LNCaP clone FGC (cell line): ENCODE data around the gene PRKD2.
A peak's percentile ranks its signal among the peaks of the same experiment; 100 is the strongest.
"Not testable (repeated sequence)": the region's sequence is repeated elsewhere in the genome, so short reads cannot be mapped to it uniquely, and the experiment has no call there.

Experiments used
- DNase-seq: peaks from one replicate; pipeline ENCODE4 v3.0.0-alpha.2; 2011; ENCODE audit warnings: low read depth
- H3K4me3 ChIP-seq: 2 replicates; pipeline ENCODE4 v1.5.1; 2011; ENCODE audit warnings: mild to moderate bottlenecking, low read depth, low read length, control low read depth
- CTCF ChIP-seq: IDR thresholded peaks from 2 replicates; pipeline ENCODE4 v1.5.1; 2012; ENCODE audit warnings: mild to moderate bottlenecking; ENCODE audit not compliant: control insufficient read depth, insufficient read depth; ENCODE audit errors: extremely low read depth

The PRKD2 gene

DNA sequence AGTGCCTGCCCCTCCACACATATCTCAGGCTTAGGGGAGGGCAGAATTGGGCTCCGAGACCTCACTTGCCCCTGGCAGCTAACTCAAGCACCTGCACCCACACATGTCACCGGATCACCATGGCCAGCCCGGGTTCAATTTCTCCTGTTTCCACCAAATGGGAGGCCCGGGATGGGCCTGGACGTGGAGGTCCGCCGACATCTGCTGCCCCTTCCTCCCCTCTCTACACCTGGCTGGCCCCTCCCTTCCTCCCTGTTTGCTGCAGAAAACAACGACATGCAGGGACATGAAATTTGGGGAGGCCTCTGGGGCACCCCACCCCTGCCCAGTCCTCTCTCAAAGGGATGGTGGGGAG lies 1.3 kb downstream of the PRKD2 start:
- TF ChIP-seq CTCF = no peak
- no peak for DNase-seq
- H3K4me3 ChIP-seq = peak overlapping the region; percentile 67

DNA sequence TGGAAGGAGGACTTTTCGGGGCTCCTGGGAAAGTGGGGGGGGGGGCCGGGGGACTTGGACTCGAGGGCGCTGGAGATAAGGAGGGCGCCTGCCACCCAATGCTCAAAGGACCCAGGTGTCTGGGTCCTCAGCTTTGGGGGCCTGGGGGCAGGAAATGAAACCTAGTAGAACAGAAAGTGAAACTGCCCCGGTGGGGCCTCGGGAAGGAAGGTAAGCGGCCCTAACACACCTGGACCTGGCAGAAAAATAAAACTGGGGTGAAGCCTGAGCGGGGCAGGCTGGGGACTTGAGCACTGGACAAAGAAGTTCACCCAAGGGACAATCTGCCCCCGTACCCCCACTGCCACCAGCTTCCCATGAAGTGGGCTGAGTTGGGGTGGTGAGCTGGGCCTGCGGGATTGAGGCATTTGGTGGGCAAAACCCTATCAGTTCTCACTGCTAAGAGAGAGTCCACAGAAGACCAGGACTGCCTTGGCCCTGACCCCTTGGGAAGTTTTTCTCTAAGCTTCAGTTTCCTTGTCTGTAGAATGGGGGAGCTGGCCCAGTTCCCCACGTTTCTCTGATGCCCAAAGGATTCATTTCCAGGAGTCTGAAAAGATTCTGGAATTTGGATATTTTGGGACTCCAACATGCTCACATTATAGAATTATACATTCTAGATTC lies 2.3 kb downstream of the PRKD2 start:
- no peak for TF ChIP-seq CTCF
- H3K4me3 ChIP-seq = peak overlapping the region; percentile 55
- no peak for DNase-seq

DNA sequence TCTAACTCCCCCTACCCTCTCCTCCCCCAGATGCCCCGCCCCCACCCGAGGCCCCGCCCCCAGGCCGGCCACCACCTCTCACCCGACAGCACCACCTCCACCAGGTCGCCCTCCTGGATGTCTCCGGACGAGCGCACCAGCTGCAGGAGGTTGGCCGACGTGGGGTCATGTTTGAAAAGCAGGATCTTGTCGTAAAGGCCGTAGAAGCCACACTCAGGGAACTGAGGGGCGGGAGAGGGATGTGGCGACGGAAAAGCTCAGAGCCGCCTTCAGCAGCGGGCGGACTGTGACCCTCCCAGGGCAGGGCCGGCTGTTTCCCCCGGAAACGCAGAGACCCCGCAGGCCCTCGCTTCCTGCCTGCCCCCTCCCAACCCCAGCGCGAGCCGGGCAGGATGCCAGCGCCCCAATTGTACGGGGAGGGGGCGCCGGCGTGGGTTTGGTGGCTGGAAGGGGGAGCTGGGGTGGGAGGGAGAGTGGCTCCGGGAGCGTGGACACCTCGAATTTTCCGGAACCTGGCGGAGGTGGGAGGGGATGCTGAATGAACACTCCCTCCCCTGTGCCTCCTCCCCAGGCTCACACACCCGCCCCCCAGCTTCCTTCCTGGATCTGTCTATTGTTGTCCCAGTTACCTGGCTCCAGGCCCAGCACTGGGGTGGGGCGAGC lies 3.0 kb downstream of the PRKD2 start:
- H3K4me3 ChIP-seq = peak overlapping the region; percentile 55
- DNase-seq = no peak
- TF ChIP-seq CTCF = no peak

DNA sequence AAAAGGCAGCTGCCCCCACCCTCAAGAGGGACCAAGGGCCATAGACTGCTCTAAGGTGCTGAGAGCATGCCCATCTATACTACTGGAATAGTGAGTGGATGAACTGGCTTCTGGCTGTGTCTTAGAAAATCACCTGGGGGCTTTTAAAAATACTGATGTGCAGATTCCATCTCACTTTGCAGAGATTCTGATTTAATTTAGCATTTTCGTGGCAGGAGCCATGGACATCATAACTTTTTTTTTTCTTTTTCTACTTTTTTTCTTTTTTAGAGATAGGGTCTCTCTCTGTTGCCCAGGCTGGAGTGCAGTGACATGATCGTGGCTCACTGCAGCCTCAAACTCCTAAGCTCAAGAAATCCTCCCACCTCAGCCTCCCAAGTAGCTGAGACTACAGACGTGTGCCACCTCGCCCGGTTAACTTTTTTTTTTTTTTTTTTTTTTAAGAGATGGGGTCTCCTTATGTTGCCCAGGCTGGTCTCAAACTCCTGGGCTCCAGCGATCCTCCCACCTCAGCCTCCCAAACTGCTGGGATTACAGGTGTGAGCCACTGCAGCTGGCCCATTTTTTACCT lies 4.1 kb downstream of the PRKD2 start:
- H3K4me3 ChIP-seq, DNase-seq: not testable (repeated sequence)

- no peak for TF ChIP-seq CTCF
- no peak for DNase-seq
- H3K4me3 ChIP-seq = no peak overlapping the region
Measured at GRCh38 chr19:46710687-46711086, 6.2 kb downstream of the PRKD2 start.

- TF ChIP-seq CTCF = peak; percentile 55
- no peak for DNase-seq
- H3K4me3 ChIP-seq = no peak overlapping the region
Measured at GRCh38 chr19:46704379-46705076, 12.4 kb downstream of the PRKD2 start.

DNA sequence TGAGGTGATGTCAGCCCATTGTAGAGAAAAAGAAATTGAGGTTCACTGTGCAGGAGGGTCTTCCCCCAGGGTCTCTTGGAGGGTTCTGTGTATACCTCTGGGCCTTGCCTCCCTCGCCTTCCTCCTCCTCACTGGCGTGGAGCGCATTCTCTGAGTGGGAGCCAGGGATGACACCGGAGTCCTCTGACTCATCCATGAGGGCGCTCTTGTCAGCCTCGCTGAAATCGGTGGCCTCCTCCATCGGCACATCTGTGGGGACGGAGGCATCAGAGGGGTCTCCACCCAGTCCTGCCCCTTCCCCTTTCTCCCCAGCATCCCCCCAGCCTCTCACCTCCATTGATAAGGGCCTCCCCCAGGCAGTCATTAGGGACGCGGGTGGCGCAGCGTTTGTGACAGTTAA lies 16.2 kb downstream of the PRKD2 start:
- DNase-seq = no peak
- H3K4me3 ChIP-seq = no peak overlapping the region
- no peak for TF ChIP-seq CTCF
